Renal pelvis (tissue), 4 donors: Measurements from ENCODE around the gene IMMP2L. TPM values are rescaled to one million over a fixed set of nuclear protein-coding genes. Genes with fewer than 3 reads are reported as not detected.

Experiments used
- DNase-seq: peaks from one replicate; pipeline ENCODE4 v3.0.0-alpha.2; 2013
- polyA plus RNA-seq, 3 donors: library from polyadenylated mRNA; unstranded; fragments of 120-200 nt; gene quantifications; one replicate each; pipeline ENCODE4 v1.2.1, GENCODE V29; 2013; ENCODE audit not compliant: insufficient read length in 3 of 3

Gene IMMP2L
- polyA plus RNA-seq, 3 donors, result 42.8 to 50.0 (median 43.2) TPM

- no peak for DNase-seq
Measured at GRCh38 chr7:110813986-110814385, 748.3 kb downstream of the IMMP2L start.

- no peak for DNase-seq
Measured at GRCh38 chr7:110809832-110810231, 752.5 kb downstream of the IMMP2L start.

GRCh38 chr7:110808361-110808760 is 753.9 kb downstream of the IMMP2L start:
- no peak for DNase-seq

- DNase-seq, result no peak
Measured at GRCh38 chr7:110804501-110804900, 757.8 kb downstream of the IMMP2L start.

GRCh38 chr7:110803602-110804143 is 758.6 kb downstream of the IMMP2L start:
- DNase-seq, result no peak

GRCh38 chr7:110801502-110801901 is 760.8 kb downstream of the IMMP2L start:
- no peak for DNase-seq

- no peak for DNase-seq
Measured at GRCh38 chr7:110800984-110801383, 761.3 kb downstream of the IMMP2L start.

- DNase-seq, result no peak
Measured at GRCh38 chr7:110797656-110798055, 764.6 kb downstream of the IMMP2L start.

- DNase-seq, result no peak
Measured at GRCh38 chr7:110790992-110791391, 771.3 kb downstream of the IMMP2L start.

GRCh38 chr7:110786328-110786965 is 775.8 kb downstream of the IMMP2L start:
- DNase-seq, result no peak

- DNase-seq, result no peak
Measured at GRCh38 chr7:110784749-110785148, 777.5 kb downstream of the IMMP2L start.

- DNase-seq, result no peak
Measured at GRCh38 chr7:110780712-110781111, 781.6 kb downstream of the IMMP2L start.

- DNase-seq, result no peak
Measured at GRCh38 chr7:110779339-110779738, 783.0 kb downstream of the IMMP2L start.

GRCh38 chr7:110775046-110775445 is 787.2 kb downstream of the IMMP2L start:
- DNase-seq, result no peak

GRCh38 chr7:110774071-110774470 is 788.2 kb downstream of the IMMP2L start:
- peak; percentile 53 for DNase-seq

GRCh38 chr7:110772615-110773014 is 789.7 kb downstream of the IMMP2L start:
- no peak for DNase-seq

- DNase-seq, result no peak
Measured at GRCh38 chr7:110771717-110772116, 790.6 kb downstream of the IMMP2L start.

GRCh38 chr7:110767550-110768110 is 794.7 kb downstream of the IMMP2L start:
- no peak for DNase-seq

- DNase-seq, result peak; percentile 59
Measured at GRCh38 chr7:110766864-110767263, 795.4 kb downstream of the IMMP2L start.

GRCh38 chr7:110764852-110765251 is 797.4 kb downstream of the IMMP2L start:
- no peak for DNase-seq

- DNase-seq, result peak; percentile 39
Measured at GRCh38 chr7:110762546-110763225, 799.6 kb downstream of the IMMP2L start.

- DNase-seq, result no peak
Measured at GRCh38 chr7:110760341-110760740, 802.0 kb downstream of the IMMP2L start.

GRCh38 chr7:110759069-110759468 is 803.2 kb downstream of the IMMP2L start:
- DNase-seq, result no peak
